ENCODE results near the gene SNX8. TPM values are rescaled to one million over a fixed set of nuclear protein-coding genes. Genes with fewer than 3 reads are reported as not detected.

The SNX8 gene
- total and polyA plus RNA-seq, 4 donors: 4.1 to 26.5 (median 20.9) TPM

DNA sequence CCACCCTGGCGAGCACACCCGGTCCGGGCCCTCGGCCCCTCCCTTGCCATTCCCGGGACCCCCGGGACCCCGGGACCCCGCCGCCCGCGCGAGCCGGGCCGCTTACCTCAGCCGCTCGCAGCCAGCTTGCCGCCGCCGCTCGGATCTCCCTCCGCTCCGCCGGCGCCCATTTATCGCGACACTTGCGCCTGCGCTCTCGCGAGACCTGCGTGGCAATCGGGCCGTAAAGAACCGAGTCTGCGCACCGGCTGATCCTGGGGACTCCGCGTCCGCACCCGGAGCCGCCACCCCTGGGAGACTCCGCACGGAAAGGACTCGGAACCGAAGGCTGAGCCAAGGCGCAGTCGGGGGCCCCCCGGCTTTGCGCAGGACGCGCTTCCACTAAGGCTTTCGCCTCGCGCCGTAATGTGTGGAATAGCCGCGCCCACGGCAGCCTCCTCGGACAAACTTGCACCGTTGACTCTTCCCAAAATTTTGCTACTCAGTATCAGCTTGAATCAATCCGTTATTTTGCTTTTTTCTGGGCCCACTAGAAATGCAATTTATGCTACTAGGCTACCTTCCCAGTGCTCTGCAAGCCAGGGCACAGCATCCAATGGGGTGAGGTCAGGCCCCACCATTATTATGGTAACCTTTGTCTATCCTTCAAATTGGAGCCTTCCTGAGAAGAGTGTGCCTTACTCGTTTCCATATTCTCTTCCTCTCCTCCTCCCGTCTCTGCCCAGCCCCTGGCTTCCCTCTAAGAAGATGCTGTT, 81.3 kb downstream of the SNX8 start, which contains the start of gene MAD1L1:
Gene MAD1L1, minus strand, starts transcription at position 180 of the 755 bp plus-strand sequence. CDS start 2,812 bp downstream, outside the sequence.
- peak within 1 kb of the TSS; percentile 78 to 98 for H3K4me3 ChIP-seq (ENCODE audit: low read length in 2 of 2)
- H3K4me1 ChIP-seq (ENCODE audit: control insufficient read depth in 1 of 2, insufficient read depth in 2 of 2, low read length in 2 of 2): peaks cover 0 to 3% of the 10 kb centered on the region in 2 donors
- no peaks in the 10 kb centered on the region for H3K36me3 ChIP-seq (ENCODE audit: control insufficient read depth in 1 of 2, insufficient read depth in 2 of 2, low read length in 1 of 2)
- H3K9me3 ChIP-seq (ENCODE audit: control insufficient read depth, low read length): no peaks in the 10 kb centered on the region
- no peaks in the 10 kb centered on the region for H3K27me3 ChIP-seq (ENCODE audit: control insufficient read depth in 1 of 2, insufficient read depth in 2 of 2, low read length in 1 of 2)
- DNase-seq (peak; percentile 94 to 97), ATAC-seq (ENCODE audit: low FRiP score) (peak; percentile 95)
- intact Hi-C loops (cut with DNase I): no loop called here
- 0% methylated on average over 54 to 63 of the region's 63 CpGs for WGBS, 2 donors
- no peak within 1 kb of the TSS for H3K27ac ChIP-seq (ENCODE audit: low read depth in 1 of 2, low read length in 2 of 2)

DNA sequence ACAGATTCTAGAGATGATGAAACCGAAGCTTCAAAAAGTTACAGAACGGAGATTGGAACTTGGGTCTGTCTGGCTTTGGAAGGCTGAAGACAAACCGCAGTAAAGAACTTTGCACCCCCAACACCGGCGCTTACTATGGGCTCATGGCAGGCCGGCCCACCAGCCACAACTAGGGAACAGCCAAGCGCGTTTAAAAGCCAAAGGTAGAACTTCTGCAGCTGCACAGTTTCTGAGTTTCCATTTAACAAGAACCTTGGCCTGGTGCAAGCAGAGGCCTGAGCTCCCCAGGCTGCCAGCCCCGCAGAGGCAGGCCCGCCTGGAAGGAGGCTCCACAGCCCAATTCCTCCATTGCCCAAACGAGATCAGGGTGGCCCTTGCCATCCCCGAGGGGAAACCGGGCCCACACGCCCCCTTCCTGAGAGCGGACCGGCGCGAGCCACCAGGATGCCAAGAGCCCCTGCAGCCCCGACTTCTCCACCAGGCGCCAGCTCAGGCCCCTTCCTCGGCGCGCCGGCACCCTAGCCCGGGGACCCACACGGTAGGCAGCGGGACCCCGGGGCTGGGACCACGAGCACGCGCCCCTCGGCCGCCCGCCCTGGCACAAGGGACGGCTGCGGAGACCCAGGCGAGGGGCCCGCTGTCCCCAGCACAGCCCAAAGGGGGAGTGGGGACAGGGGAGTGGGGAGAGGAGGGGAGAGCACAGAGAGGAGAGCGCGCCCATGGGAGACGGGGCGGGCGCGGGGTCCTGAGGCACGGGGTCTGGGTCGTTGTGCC, 82.1 kb downstream of the SNX8 start:
- DNase-seq: no peak

DNA sequence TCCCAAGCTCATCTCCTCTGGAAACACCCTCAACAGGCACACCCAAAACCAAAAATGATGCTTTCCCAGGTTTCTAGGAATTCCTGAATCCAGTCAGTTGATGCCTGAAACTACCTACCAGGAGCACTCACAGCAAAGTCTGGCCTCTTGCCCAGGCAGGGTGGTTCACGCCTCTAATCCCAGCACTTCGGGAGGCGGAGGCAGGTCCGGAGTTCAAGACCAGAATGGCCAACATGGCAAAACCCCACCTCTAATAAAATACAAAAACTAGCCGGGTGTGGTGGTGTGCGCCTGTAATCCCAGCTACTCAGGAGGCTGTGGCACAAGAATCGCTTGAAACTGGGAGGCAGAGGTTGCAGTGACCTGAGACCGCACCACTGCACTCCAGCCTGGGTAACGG, 83.4 kb downstream of the SNX8 start:
- H3K27ac ChIP-seq (ENCODE audit: low read depth in 1 of 2, low read length in 2 of 2): no peak overlapping the region
- ATAC-seq (ENCODE audit: low FRiP score) (no peak), DNase-seq (no peak)
- no peaks in the 10 kb centered on the region for H3K36me3 ChIP-seq (ENCODE audit: control insufficient read depth in 1 of 2, insufficient read depth in 2 of 2, low read length in 1 of 2)
- intact Hi-C loops (cut with DNase I): no loop called here
- H3K4me3 ChIP-seq (ENCODE audit: low read length in 2 of 2): no peak overlapping the region
- no peaks in the 10 kb centered on the region for H3K9me3 ChIP-seq (ENCODE audit: control insufficient read depth, low read length)
- H3K4me1 ChIP-seq (ENCODE audit: control insufficient read depth in 1 of 2, insufficient read depth in 2 of 2, low read length in 2 of 2): peaks cover 0 to 3% of the 10 kb centered on the region in 2 donors
- WGBS, 2 donors: 89 to 94% methylated on average over 9 of the region's 9 CpGs
- no peaks in the 10 kb centered on the region for H3K27me3 ChIP-seq (ENCODE audit: control insufficient read depth in 1 of 2, insufficient read depth in 2 of 2, low read length in 1 of 2)

More for the DNA sequence above, 82.1 kb downstream of the SNX8 start:
- ATAC-seq (ENCODE audit: low FRiP score): peak; percentile 44
- Histone ChIP-seq H3K27me3 (ENCODE audit: control insufficient read depth in 1 of 2, insufficient read depth in 2 of 2, low read length in 1 of 2) (no peaks in the 10 kb centered on the region), H3K9me3 (ENCODE audit: control insufficient read depth, low read length) (no peaks in the 10 kb centered on the region), H3K4me1 (ENCODE audit: control insufficient read depth in 1 of 2, insufficient read depth in 2 of 2, low read length in 2 of 2) (peaks cover 0 to 3% of the 10 kb centered on the region in 2 donors), H3K4me3 (ENCODE audit: low read length in 2 of 2) (peak overlapping the region; percentile 78 to 98), H3K36me3 (ENCODE audit: control insufficient read depth in 1 of 2, insufficient read depth in 2 of 2, low read length in 1 of 2) (no peaks in the 10 kb centered on the region), H3K27ac (ENCODE audit: low read depth in 1 of 2, low read length in 2 of 2) (no peak overlapping the region)
- intact Hi-C loops (cut with DNase I): no loop called here
- WGBS, 2 donors: 2 to 3% methylated on average over 29 to 46 of the region's 46 CpGs

DNA sequence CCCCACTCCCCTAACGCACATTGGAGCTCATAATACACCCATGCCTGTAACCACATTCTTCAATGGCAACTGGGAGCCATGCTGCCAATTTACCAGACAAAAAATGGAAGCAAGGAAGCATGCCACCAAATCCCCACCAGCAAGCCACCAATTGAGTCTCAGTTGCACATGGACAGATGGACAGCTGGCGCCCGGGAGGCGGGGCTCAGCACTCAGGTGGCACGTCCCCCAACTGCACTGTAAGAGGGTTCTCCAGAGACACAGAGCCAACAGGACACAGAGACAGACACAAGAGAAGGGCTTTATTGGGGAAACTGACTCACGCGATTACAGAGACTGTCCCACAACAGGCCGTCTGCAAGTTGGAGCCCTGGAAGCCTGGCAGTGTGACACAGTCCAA, 84.0 kb downstream of the SNX8 start:
- Histone ChIP-seq H3K4me3 (ENCODE audit: low read length in 2 of 2) (no peak overlapping the region), H3K4me1 (ENCODE audit: control insufficient read depth in 1 of 2, insufficient read depth in 2 of 2, low read length in 2 of 2) (peaks cover 0 to 3% of the 10 kb centered on the region in 2 donors), H3K27me3 (ENCODE audit: control insufficient read depth in 1 of 2, insufficient read depth in 2 of 2, low read length in 1 of 2) (no peaks in the 10 kb centered on the region), H3K27ac (ENCODE audit: low read depth in 1 of 2, low read length in 2 of 2) (no peak overlapping the region), H3K36me3 (ENCODE audit: control insufficient read depth in 1 of 2, insufficient read depth in 2 of 2, low read length in 1 of 2) (no peaks in the 10 kb centered on the region), H3K9me3 (ENCODE audit: control insufficient read depth, low read length) (no peaks in the 10 kb centered on the region)
- intact Hi-C loops (cut with DNase I): no loop called here
- DNase-seq: no peak
- 89 to 92% methylated on average over 8 of the region's 8 CpGs for WGBS, 2 donors
- ATAC-seq (ENCODE audit: low FRiP score): no peak

DNA sequence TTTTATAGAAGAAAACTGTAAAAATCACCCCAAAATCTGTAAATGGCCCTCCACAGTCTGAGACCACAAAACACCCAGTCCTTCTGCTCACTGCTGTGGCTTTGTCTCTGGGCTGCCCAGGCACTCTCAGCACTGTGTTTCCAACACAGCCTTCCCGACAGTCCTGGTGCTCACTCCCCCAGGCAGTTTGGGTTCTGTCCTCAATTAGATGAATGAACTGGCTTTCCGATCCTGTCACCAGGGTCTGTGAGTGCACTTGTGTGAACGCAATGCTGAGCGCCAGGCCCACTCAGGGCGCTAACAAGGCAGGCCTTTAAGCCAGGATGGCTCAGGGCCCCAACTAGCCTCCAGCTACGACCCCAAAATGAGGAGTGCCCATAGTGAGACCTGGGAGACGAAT, 84.8 kb downstream of the SNX8 start:
- Histone ChIP-seq H3K4me1 (ENCODE audit: control insufficient read depth in 1 of 2, insufficient read depth in 2 of 2, low read length in 2 of 2) (peaks cover 0 to 3% of the 10 kb centered on the region in 2 donors), H3K27ac (ENCODE audit: low read depth in 1 of 2, low read length in 2 of 2) (no peak overlapping the region), H3K36me3 (ENCODE audit: control insufficient read depth in 1 of 2, insufficient read depth in 2 of 2, low read length in 1 of 2) (peaks cover 0 to 2% of the 10 kb centered on the region in 2 donors), H3K4me3 (ENCODE audit: low read length in 2 of 2) (no peak overlapping the region), H3K9me3 (ENCODE audit: control insufficient read depth, low read length) (no peaks in the 10 kb centered on the region), H3K27me3 (ENCODE audit: control insufficient read depth in 1 of 2, insufficient read depth in 2 of 2, low read length in 1 of 2) (no peaks in the 10 kb centered on the region)
- ATAC-seq (ENCODE audit: low FRiP score) (no peak), DNase-seq (no peak)
- intact Hi-C loops (cut with DNase I): no loop called here
- 93 to 97% methylated on average over 7 of the region's 7 CpGs for WGBS, 2 donors

DNA sequence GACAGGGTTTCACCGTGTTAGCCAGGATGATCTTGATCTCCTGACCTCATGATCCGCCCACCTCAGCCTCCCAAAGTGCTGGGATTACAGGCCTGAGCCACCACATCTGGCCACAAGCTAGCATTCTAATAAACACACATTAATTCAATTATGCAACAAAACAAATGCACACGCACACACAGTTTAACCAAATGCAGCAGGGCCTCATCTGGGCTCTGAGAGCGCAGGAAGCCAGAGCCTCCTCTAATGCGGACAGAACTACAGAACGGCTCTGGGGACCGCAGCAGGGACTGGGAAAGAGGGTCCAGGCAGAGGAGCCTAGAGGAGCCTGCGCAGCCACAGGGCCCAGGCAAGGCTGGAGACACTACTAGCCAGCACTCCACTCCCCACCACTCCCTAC, 85.3 kb downstream of the SNX8 start:
- ATAC-seq (ENCODE audit: low FRiP score): no peak
- no peaks in the 10 kb centered on the region for H3K27me3 ChIP-seq (ENCODE audit: control insufficient read depth in 1 of 2, insufficient read depth in 2 of 2, low read length in 1 of 2)
- intact Hi-C loops (cut with DNase I): no loop called here
- DNase-seq: no peak
- H3K4me3 ChIP-seq (ENCODE audit: low read length in 2 of 2): no peak overlapping the region
- peaks cover 0 to 2% of the 10 kb centered on the region in 2 donors for H3K36me3 ChIP-seq (ENCODE audit: control insufficient read depth in 1 of 2, insufficient read depth in 2 of 2, low read length in 1 of 2)
- H3K4me1 ChIP-seq (ENCODE audit: control insufficient read depth in 1 of 2, insufficient read depth in 2 of 2, low read length in 2 of 2): peaks cover 0 to 3% of the 10 kb centered on the region in 2 donors
- H3K27ac ChIP-seq (ENCODE audit: low read depth in 1 of 2, low read length in 2 of 2): no peak overlapping the region
- no peaks in the 10 kb centered on the region for H3K9me3 ChIP-seq (ENCODE audit: control insufficient read depth, low read length)
- 89 to 92% methylated on average over 8 of the region's 8 CpGs for WGBS, 2 donors

DNA sequence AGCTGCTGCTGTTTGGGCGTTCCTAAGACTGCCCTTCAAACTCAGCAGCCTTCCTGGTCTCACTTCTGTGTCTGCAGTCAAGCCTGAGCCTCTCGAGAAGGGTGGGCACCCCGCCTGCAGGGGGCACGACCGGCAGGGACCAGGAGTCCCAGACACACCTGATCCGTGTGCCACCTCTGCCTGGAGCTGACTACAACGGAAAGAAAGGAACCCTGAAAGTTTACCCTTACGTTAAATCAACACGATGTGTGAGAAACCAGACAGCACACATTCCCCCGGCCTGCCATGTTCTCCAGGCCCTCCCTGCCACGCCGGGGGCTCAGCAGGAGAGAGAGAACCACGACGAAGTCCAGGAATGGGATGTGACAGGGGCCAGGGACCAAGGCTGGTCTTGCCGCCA, 86.5 kb downstream of the SNX8 start:
- no peaks in the 10 kb centered on the region for H3K4me1 ChIP-seq (ENCODE audit: control insufficient read depth in 1 of 2, insufficient read depth in 2 of 2, low read length in 2 of 2)
- 85 to 87% methylated on average over 13 to 15 of the region's 15 CpGs for WGBS, 2 donors
- H3K4me3 ChIP-seq (ENCODE audit: low read length in 2 of 2): no peak overlapping the region
- no peak for DNase-seq
- ATAC-seq (ENCODE audit: low FRiP score): no peak
- H3K27me3 ChIP-seq (ENCODE audit: control insufficient read depth in 1 of 2, insufficient read depth in 2 of 2, low read length in 1 of 2): no peaks in the 10 kb centered on the region
- intact Hi-C loops (cut with DNase I): no loop called here
- H3K36me3 ChIP-seq (ENCODE audit: control insufficient read depth in 1 of 2, insufficient read depth in 2 of 2, low read length in 1 of 2): peaks cover 0 to 2% of the 10 kb centered on the region in 2 donors
- H3K27ac ChIP-seq (ENCODE audit: low read depth in 1 of 2, low read length in 2 of 2): no peak overlapping the region
- H3K9me3 ChIP-seq (ENCODE audit: control insufficient read depth, low read length): no peaks in the 10 kb centered on the region

DNA sequence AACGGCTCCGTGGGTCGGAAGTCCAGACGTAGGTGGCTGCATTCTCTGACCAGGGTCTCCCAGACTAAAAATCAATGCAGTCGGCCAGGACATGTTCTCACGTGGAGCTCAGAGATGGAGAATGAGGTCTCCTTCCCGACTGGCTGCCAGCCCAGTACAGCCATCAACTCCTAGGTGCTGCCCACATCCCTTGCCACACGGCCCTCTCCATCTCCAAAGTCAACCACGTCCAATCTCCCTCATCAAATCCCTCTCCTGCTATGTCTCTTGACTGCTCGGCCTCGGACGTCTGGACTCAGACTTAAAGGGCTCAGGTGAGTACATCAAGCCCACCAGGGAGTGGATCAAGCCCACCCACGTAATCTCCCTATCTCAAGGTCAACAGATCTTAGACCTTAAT, 88.4 kb downstream of the SNX8 start:
- ATAC-seq (ENCODE audit: low FRiP score) (no peak), DNase-seq (no peak)
- no peaks in the 10 kb centered on the region for H3K27me3 ChIP-seq (ENCODE audit: control insufficient read depth in 1 of 2, insufficient read depth in 2 of 2, low read length in 1 of 2)
- no peak overlapping the region for H3K4me3 ChIP-seq (ENCODE audit: low read length in 2 of 2)
- H3K27ac ChIP-seq (ENCODE audit: low read depth in 1 of 2, low read length in 2 of 2): no peak overlapping the region
- intact Hi-C loops (cut with DNase I): no loop called here
- no peaks in the 10 kb centered on the region for H3K4me1 ChIP-seq (ENCODE audit: control insufficient read depth in 1 of 2, insufficient read depth in 2 of 2, low read length in 2 of 2)
- peaks cover 0 to 2% of the 10 kb centered on the region in 2 donors for H3K36me3 ChIP-seq (ENCODE audit: control insufficient read depth in 1 of 2, insufficient read depth in 2 of 2, low read length in 1 of 2)
- 94 to 95% methylated on average over 13 of the region's 13 CpGs for WGBS, 2 donors
- H3K9me3 ChIP-seq (ENCODE audit: control insufficient read depth, low read length): no peaks in the 10 kb centered on the region
